NCI-H2029 treated with DMSO at 0.1 percent for 48 hours (cell line): ENCODE results near the gene SRD5A3.

Source experiments
- DNase-seq: peaks from one replicate; lab custom pipeline; 2025; lab: John Stamatoyannopoulos, UW

SRD5A3 gene

GRCh38 chr4:55345980-55346850 is at the start of gene SRD5A3:
SRD5A3 (plus strand) TSS chr4:55346242; CDS start chr4:55346337, 95 bp downstream.
- peak; percentile 46 for DNase-seq

GRCh38 chr4:55297346-55297745 is 48.7 kb upstream of the SRD5A3 start:
- no peak for DNase-seq

- no peak for DNase-seq
These were observed 42.3 kb upstream of the SRD5A3 start for GRCh38 chr4:55303760-55304165.

- no peak for DNase-seq
These were observed 41.7 kb upstream of the SRD5A3 start for GRCh38 chr4:55304303-55304702.

GRCh38 chr4:55308071-55308470 is 38.0 kb upstream of the SRD5A3 start:
- no peak for DNase-seq

GRCh38 chr4:55311792-55312488 is 34.1 kb upstream of the SRD5A3 start:
- no peak for DNase-seq

GRCh38 chr4:55312489-55313101 is 33.4 kb upstream of the SRD5A3 start:
- no peak for DNase-seq

GRCh38 chr4:55314141-55314820 is 31.8 kb upstream of the SRD5A3 start:
- no peak for DNase-seq

GRCh38 chr4:55318175-55319129 is 27.6 kb upstream of the SRD5A3 start:
- no peak for DNase-seq

- peak; percentile 71 for DNase-seq
These were observed 24.3 kb upstream of the SRD5A3 start for GRCh38 chr4:55321707-55322264.

GRCh38 chr4:55323375-55323774 is 22.7 kb upstream of the SRD5A3 start:
- DNase-seq: no peak

- DNase-seq: no peak
These were observed 19.4 kb upstream of the SRD5A3 start for GRCh38 chr4:55326629-55327028.

GRCh38 chr4:55329012-55329411 is 17.0 kb upstream of the SRD5A3 start:
- no peak for DNase-seq

GRCh38 chr4:55330241-55330640 is 15.8 kb upstream of the SRD5A3 start:
- DNase-seq: no peak

GRCh38 chr4:55336138-55337034 is 9.7 kb upstream of the SRD5A3 start:
- no peak for DNase-seq

GRCh38 chr4:55337944-55338343 is 8.1 kb upstream of the SRD5A3 start:
- no peak for DNase-seq

- no peak for DNase-seq
These were observed 7.6 kb upstream of the SRD5A3 start for GRCh38 chr4:55338486-55338885.

- DNase-seq: no peak
These were observed 5.8 kb upstream of the SRD5A3 start for GRCh38 chr4:55340266-55340665.

GRCh38 chr4:55343887-55344286 is 2.2 kb upstream of the SRD5A3 start:
- no peak for DNase-seq

GRCh38 chr4:55345054-55345453 is 988 bp upstream of the SRD5A3 start:
- no peak for DNase-seq
